Glutamatergic neuron (in vitro differentiated cells): ENCODE results near the gene ARAP2. TPM values are rescaled to one million over a fixed set of nuclear protein-coding genes. Genes with fewer than 3 reads are reported as not detected.

Experiments
- DNase-seq: peaks from one replicate; pipeline ENCODE4 v3.0.0; 2022
- H3K27ac Mint-ChIP-seq: one replicate; pipeline ENCODE4 v1.8.0; 2020; ENCODE audit warnings: mild to moderate bottlenecking, mixed read lengths, inconsistent platforms; ENCODE audit not compliant: unreplicated experiment
- H3K27me3 Mint-ChIP-seq: one replicate; pipeline ENCODE4 v1.8.0; 2020; ENCODE audit warnings: mild to moderate bottlenecking, moderate library complexity, mixed read lengths, inconsistent platforms; ENCODE audit not compliant: unreplicated experiment
- H3K36me3 Mint-ChIP-seq: one replicate; pipeline ENCODE4 v1.8.0; 2020; ENCODE audit warnings: mild to moderate bottlenecking, mixed read lengths, inconsistent platforms; ENCODE audit not compliant: unreplicated experiment
- H3K4me1 Mint-ChIP-seq: one replicate; pipeline ENCODE4 v1.8.0; 2020; ENCODE audit warnings: mild to moderate bottlenecking, low read depth, mixed read lengths, inconsistent platforms; ENCODE audit not compliant: unreplicated experiment
- H3K4me3 Mint-ChIP-seq: one replicate; pipeline ENCODE4 v1.8.0; 2020; ENCODE audit warnings: mild to moderate bottlenecking, mixed read lengths, inconsistent platforms; ENCODE audit not compliant: unreplicated experiment
- H3K9me3 Mint-ChIP-seq: one replicate; pipeline ENCODE4 v1.8.0; 2020; ENCODE audit warnings: mild to moderate bottlenecking, moderate library complexity, mixed read lengths, inconsistent platforms; ENCODE audit not compliant: unreplicated experiment
- CTCF ChIP-seq: fragments of 200-600 bp; sonication (generic); IDR thresholded peaks from one replicate; pipeline ENCODE4 v1.5.0; 2021; ENCODE audit not compliant: partially characterized antibody, unreplicated experiment
- total RNA-seq: library from RNA; stranded (reverse); fragmentation: NEBNext Ultra II Directional; extraction: Animal tissue kit (Norgen Biotek cat#: 25700); gene quantifications from one replicate; pipeline ENCODE4 v1.2.1, GENCODE V29; 2021; ENCODE audit not compliant: unreplicated experiment

Gene ARAP2
- total RNA-seq, 1 donor from 2014 or later, result 1.4 TPM

GRCh38 chr4:36209941-36210649 is 34.2 kb downstream of the ARAP2 start:
- H3K36me3 Mint-ChIP-seq, result no peaks in the 10 kb centered on the region
- H3K4me1 Mint-ChIP-seq, result peaks cover 3% of the 10 kb centered on the region
- H3K9me3 Mint-ChIP-seq, result no peaks in the 10 kb centered on the region
- TF ChIP-seq CTCF, result no peak
- no peak for DNase-seq
- H3K4me3 Mint-ChIP-seq, result no peak overlapping the region
- H3K27ac Mint-ChIP-seq, result no peak overlapping the region
- peaks cover 2% of the 10 kb centered on the region for H3K27me3 Mint-ChIP-seq

- Mint-ChIP-seq H3K9me3 (no peaks in the 10 kb centered on the region), H3K27ac (no peak overlapping the region), H3K36me3 (no peaks in the 10 kb centered on the region), H3K27me3 (peaks cover 2% of the 10 kb centered on the region), H3K4me1 (peaks cover 3% of the 10 kb centered on the region), H3K4me3 (no peak overlapping the region)
- TF ChIP-seq CTCF, result no peak
- no peak for DNase-seq
These were observed 35.3 kb downstream of the ARAP2 start for GRCh38 chr4:36208893-36209473.

- H3K27me3 Mint-ChIP-seq, result peaks cover 2% of the 10 kb centered on the region
- no peaks in the 10 kb centered on the region for H3K9me3 Mint-ChIP-seq
- H3K36me3 Mint-ChIP-seq, result no peaks in the 10 kb centered on the region
- TF ChIP-seq CTCF, result no peak
- DNase-seq, result no peak
- peaks cover 3% of the 10 kb centered on the region for H3K4me1 Mint-ChIP-seq
- H3K27ac Mint-ChIP-seq, result no peak overlapping the region
- H3K4me3 Mint-ChIP-seq, result no peak overlapping the region
These were observed 36.3 kb downstream of the ARAP2 start for GRCh38 chr4:36207831-36208520.

- Mint-ChIP-seq H3K9me3 (no peaks in the 10 kb centered on the region), H3K27me3 (peaks cover 2% of the 10 kb centered on the region), H3K4me3 (no peak overlapping the region), H3K4me1 (peaks cover 3% of the 10 kb centered on the region), H3K36me3 (no peaks in the 10 kb centered on the region), H3K27ac (no peak overlapping the region)
- DNase-seq, result no peak
- no peak for TF ChIP-seq CTCF
These were observed 36.9 kb downstream of the ARAP2 start for GRCh38 chr4:36207367-36207766.
